HEK293T (cell line): Measurements from ENCODE around the gene MTIF3.

Experiments
- ARNT ChIP-seq: fragments of 450-650 bp; IDR thresholded peaks from 2 replicates; pipeline ENCODE4 v1.6.1; 2017; ENCODE audit warnings: mild to moderate bottlenecking
- BHLHE40 ChIP-seq: fragments of 450-650 bp; IDR thresholded peaks from 2 replicates; pipeline ENCODE4 v1.6.1; 2016; ENCODE audit warnings: mild to moderate bottlenecking, moderate library complexity, borderline replicate concordance
- CTBP1 ChIP-seq: fragments of 450-650 bp; IDR thresholded peaks from 2 replicates; pipeline ENCODE4 v1.6.1; 2016; ENCODE audit warnings: borderline replicate concordance
- ELF4 ChIP-seq: fragments of 450-650 bp; IDR thresholded peaks from 2 replicates; pipeline ENCODE4 v1.6.1; 2017; ENCODE audit warnings: antibody characterized with exemption
- FOXA1 ChIP-seq: fragments of 450-650 bp; IDR thresholded peaks from 2 replicates; pipeline ENCODE4 v1.6.1; 2016; ENCODE audit warnings: mild to moderate bottlenecking
- FOXM1 ChIP-seq: fragments of 450-650 bp; IDR thresholded peaks from 2 replicates; pipeline ENCODE4 v1.6.1; 2017; ENCODE audit warnings: mild to moderate bottlenecking, borderline replicate concordance
- HDGF ChIP-seq: fragments of 450-650 bp; IDR thresholded peaks from 2 replicates; pipeline ENCODE4 v1.6.1; 2017; ENCODE audit warnings: antibody characterized with exemption, borderline replicate concordance
- L3MBTL2 ChIP-seq: fragments of 450-650 bp; conservative IDR thresholded peaks from 2 replicates; pipeline ENCODE4 v1.6.1; 2016; ENCODE audit warnings: mild to moderate bottlenecking
- NFRKB ChIP-seq: fragments of 450-650 bp; IDR thresholded peaks from 2 replicates; pipeline ENCODE4 v1.6.1; 2016; ENCODE audit warnings: mild to moderate bottlenecking, moderate library complexity
- SP1 ChIP-seq: fragments of 450-650 bp; IDR thresholded peaks from 2 replicates; pipeline ENCODE4 v1.6.1; 2017
- SUZ12 ChIP-seq: fragments of 450-650 bp; IDR thresholded peaks from 2 replicates; pipeline ENCODE4 v1.6.1; 2016; ENCODE audit warnings: mild to moderate bottlenecking
- TARDBP ChIP-seq: fragments of 450-650 bp; IDR thresholded peaks from 2 replicates; pipeline ENCODE4 v1.6.1; 2016
- ZNF384 ChIP-seq: fragments of 450-650 bp; IDR thresholded peaks from 2 replicates; pipeline ENCODE4 v1.6.1; 2016

GRCh38 chr13:27472941-27473340, 22.6 kb upstream of the MTIF3 start:
- no peak for TF ChIP-seq SUZ12
- TF ChIP-seq FOXA1 = no peak
- no peak for TF ChIP-seq TARDBP
- no peak for TF ChIP-seq ELF4
- TF ChIP-seq BHLHE40 = no peak
- no peak for TF ChIP-seq HDGF
- TF ChIP-seq ZNF384 = no peak
- no peak for TF ChIP-seq L3MBTL2
- no peak for TF ChIP-seq CTBP1
- TF ChIP-seq SP1 = no peak
- TF ChIP-seq ARNT = no peak
- TF ChIP-seq FOXM1 = no peak
- TF ChIP-seq NFRKB = no peak
